Upper lobe of left lung (tissue), 4 donors: ENCODE results near the gene RTL1.

Source experiments
- EP300 ChIP-seq, 4 donors: sonication (generic); formaldehyde crosslinking; IDR thresholded peaks; one replicate each; pipeline ENCODE4 v1.5.1; 2017; ENCODE audit warnings: antibody characterized with exemption in 4 of 4, control low read depth in 2 of 4
- POLR2A ChIP-seq, 4 donors: fragments of 450-650 bp; IDR thresholded peaks; one replicate each; pipeline ENCODE4 v1.5.1; 2016 to 2017; ENCODE audit warnings: antibody characterized with exemption in 4 of 4, mild to moderate bottlenecking in 2 of 4
- POLR2AphosphoS5 ChIP-seq, 2 donors: sonication (generic); formaldehyde crosslinking; IDR thresholded peaks; one replicate each; pipeline ENCODE4 v1.5.1; 2017; ENCODE audit warnings: antibody characterized with exemption in 2 of 2
- TF ChIP-seq, protein P1 (sequence below), 6 experiments: fragments of 450-650 bp in 4 of 6; fragments of 200-600 bp in 2 of 6; sonication (generic) in 2 of 6; IDR thresholded peaks; one replicate each; pipeline ENCODE4 v1.5.1; 2016 to 2019; ENCODE audit warnings: antibody characterized with exemption in 6 of 6

GRCh38 chr14:100880271-100881101 lies 23.0 kb downstream of the RTL1 start:
- TF ChIP-seq POLR2AphosphoS5 (IDR thresholded peaks at IDR 0.05) (no peak), POLR2A (IDR thresholded peaks at IDR 0.05) (no peak), EP300 (IDR thresholded peaks at IDR 0.05) (no peak)
- TF ChIP-seq, protein P1, sequence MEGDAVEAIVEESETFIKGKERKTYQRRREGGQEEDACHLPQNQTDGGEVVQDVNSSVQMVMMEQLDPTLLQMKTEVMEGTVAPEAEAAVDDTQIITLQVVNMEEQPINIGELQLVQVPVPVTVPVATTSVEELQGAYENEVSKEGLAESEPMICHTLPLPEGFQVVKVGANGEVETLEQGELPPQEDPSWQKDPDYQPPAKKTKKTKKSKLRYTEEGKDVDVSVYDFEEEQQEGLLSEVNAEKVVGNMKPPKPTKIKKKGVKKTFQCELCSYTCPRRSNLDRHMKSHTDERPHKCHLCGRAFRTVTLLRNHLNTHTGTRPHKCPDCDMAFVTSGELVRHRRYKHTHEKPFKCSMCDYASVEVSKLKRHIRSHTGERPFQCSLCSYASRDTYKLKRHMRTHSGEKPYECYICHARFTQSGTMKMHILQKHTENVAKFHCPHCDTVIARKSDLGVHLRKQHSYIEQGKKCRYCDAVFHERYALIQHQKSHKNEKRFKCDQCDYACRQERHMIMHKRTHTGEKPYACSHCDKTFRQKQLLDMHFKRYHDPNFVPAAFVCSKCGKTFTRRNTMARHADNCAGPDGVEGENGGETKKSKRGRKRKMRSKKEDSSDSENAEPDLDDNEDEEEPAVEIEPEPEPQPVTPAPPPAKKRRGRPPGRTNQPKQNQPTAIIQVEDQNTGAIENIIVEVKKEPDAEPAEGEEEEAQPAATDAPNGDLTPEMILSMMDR (IDR thresholded peaks at IDR 0.05), result no peak
